HG03045 (cell line): ENCODE results near the gene TRIM73.
"Not testable (repeated sequence)": the region's sequence is repeated elsewhere in the genome, so short reads cannot be mapped to it uniquely, and the experiment has no call there.

Experiments
- ATAC-seq: cut with Tn5 transposase; IDR thresholded peaks from one replicate; pipeline ENCODE4 v1.9.1; 2021; ENCODE audit warnings: mild to moderate bottlenecking, moderate library complexity; ENCODE audit not compliant: unreplicated experiment

TRIM73 gene

DNA sequence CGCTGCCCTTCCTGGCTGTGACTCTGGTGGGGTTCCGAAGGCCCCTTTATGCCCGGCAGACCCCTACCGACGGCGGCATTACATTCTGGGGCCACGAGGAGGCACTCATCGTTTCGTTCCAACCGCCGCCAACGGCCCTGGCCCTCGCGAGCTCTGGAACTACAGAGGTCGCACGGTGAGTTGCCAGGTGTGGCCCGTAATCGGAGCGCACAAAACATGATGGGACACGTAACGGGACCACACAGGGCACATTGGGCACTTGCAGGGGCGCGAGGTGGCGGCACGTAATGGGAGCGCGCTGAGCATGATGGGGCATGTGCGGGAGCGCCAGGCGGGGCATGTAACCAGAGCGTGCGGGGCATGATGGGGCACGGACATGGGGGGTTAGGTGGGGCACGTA lies at the start of gene TRIM73:
Gene TRIM73, plus strand, starts transcription at position 301 of the 400 bp plus-strand sequence. CDS start 3,305 bp downstream, outside the sequence.
- ATAC-seq, result not testable (repeated sequence)

- ATAC-seq, result peak; percentile 66
Observed at GRCh38 chr7:75358671-75359541, 36.5 kb upstream of the TRIM73 start.

DNA sequence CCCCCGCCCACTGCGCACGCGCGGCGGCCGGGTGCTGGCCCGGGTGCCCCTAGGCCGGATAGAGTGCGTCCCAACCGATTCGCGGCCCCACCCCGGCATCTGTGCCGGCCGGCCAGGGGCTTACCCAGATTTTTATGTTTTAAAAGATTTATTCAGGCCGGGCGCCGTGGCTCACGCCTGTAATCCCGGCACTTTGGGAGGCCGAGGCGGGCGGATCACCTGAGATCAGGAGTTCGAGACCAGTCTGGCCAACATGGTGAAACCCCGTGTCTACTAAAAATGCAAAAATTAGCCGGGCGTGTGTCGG lies 35.9 kb upstream of the TRIM73 start:
- ATAC-seq, result peak; percentile 70

GRCh38 chr7:75364079-75364478 lies 31.4 kb upstream of the TRIM73 start:
- not testable (repeated sequence) for ATAC-seq

DNA sequence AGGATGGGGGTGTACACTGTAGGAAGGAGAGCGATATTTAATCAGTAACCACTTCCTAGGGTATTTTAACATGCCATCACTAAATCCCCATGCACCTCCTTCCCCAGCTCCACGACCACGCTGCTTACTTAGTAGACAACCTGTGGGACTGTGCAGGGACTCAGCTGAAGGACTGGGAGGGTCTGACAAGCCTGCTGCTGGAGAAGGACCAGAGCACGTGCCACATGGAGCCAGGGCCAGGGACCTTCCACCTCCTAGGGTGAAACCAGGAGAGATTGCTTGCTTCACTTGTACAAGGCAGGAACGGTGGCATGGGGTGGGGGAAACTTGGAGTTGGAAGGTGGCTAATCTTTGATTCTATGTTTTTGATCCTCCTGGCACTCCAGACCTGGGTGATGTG lies 28.8 kb upstream of the TRIM73 start:
- not testable (repeated sequence) for ATAC-seq

DNA sequence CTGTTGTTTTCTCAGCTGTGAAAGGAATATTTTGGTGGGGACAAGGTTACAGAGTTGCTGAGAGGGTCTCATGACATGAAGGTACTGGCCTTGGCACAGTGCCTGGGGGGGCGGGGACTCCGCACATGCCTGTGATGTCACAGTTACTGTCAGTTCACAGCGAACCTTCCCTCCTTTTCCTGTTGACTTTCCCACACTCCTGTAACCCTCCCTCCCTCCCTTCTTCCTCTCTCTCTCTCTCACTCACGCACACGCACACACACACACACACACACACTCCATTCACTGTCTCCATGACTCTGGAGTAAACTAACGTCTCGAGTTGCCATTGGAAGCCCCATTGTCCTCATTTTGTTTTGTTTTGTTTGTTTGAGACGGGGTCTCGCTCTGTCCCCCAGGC lies 28.1 kb upstream of the TRIM73 start:
- not testable (repeated sequence) for ATAC-seq

GRCh38 chr7:75374144-75374518 lies 21.3 kb upstream of the TRIM73 start:
- not testable (repeated sequence) for ATAC-seq

- ATAC-seq, result not testable (repeated sequence)
Observed at GRCh38 chr7:75374519-75375317, 20.7 kb upstream of the TRIM73 start.

DNA sequence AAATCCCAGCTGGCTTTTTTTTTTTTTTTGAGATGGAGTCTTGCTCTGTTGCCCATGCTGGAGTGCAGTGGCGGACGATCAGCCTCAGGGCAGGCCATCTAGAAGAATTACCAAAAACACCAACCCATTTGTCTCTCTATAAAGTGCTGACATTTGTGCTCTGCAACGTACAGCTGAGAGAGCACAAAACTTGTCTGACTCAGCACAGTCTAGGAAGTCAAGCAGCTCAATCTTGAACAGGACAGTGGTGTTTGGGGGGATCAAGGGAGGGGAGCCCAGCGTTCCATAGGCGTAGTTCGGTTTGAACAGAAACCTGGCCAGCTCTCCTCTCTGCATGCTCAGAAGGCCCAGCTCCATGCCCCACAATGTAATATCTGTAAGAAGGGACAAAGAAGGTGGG lies 2.2 kb upstream of the TRIM73 start:
- ATAC-seq, result not testable (repeated sequence)

DNA sequence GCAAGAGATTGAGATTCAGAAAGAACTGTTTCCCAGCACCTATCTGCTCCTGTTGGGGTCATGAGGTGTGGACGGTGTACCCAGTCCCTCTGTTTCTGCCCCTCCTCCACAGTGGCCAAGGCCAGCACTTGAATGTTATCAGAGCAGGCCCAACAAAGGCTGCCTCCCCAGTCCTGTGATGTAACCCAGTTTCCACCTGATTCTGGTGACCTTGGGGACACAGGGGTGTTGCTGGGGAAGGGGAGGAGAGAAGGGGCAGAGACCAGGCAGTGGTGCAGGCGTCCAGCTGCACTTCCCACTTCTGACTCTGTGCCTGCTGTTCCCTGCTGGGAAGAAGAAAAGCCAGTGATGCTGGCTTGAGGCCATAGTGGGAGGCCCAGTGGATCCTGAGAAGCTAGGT lies 2.4 kb downstream of the TRIM73 start:
- ATAC-seq, result not testable (repeated sequence)

DNA sequence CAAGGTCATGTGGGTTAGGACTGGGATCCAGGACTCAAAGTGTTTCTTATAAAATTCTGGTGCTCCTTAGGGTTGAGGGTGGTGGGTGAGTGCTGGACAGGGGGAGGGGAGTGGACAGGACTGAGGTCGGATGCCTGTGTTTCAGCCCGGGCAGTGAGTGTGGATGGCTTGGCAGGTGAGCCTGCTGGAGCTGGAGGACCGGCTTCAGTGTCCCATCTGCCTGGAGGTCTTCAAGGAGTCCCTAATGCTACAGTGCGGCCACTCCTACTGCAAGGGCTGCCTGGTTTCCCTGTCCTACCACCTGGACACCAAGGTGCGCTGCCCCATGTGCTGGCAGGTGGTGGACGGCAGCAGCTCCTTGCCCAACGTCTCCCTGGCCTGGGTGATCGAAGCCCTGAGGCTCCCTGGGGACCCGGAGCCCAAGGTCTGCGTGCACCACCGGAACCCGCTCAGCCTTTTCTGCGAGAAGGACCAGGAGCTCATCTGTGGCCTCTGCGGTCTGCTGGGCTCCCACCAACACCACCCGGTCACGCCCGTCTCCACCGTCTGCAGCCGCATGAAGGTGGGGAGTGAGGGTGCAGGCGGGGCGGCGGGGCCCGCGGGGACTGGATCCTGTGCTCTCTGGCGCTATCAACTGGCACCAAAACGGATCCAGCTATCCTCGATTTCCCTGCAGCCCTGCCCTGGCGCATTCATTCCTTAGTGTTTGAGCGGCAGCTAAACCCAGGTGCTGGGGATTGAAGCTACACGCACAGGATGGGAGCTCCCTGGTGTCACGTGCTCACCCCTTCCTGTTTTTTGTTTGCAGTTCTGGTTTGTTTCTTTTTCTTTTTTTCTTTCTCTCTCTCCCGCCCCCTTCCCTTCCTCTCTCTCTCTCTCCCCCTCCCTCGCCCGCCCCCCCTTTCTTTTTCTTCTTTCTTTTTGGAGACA lies 3.6 kb downstream of the TRIM73 start:
- ATAC-seq, result peak; percentile 45

DNA sequence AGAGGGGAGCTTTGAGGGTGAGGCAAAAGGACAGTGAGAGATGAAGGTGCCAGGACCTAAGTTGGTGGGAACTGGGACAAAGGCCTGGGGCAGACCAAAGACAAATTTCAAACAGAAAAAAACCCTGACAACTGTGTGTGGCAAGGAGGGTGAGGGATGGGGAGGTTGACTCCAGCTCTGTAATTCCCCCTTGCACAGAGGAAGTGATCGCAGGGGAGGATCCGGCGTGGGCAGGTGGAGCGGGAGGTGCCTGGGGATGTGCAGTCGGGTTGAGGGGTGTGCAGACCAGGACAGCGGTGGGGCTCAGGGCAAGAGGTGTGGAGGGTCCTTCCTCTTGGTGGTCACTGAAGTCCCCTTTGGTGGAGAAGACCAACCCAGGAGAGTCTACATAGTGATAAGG lies 5.1 kb downstream of the TRIM73 start:
- ATAC-seq, result not testable (repeated sequence)

GRCh38 chr7:75403455-75404443 lies 8.3 kb downstream of the TRIM73 start:
- ATAC-seq, result not testable (repeated sequence)

- ATAC-seq, result not testable (repeated sequence)
Observed at GRCh38 chr7:75404663-75405062, 9.2 kb downstream of the TRIM73 start.

DNA sequence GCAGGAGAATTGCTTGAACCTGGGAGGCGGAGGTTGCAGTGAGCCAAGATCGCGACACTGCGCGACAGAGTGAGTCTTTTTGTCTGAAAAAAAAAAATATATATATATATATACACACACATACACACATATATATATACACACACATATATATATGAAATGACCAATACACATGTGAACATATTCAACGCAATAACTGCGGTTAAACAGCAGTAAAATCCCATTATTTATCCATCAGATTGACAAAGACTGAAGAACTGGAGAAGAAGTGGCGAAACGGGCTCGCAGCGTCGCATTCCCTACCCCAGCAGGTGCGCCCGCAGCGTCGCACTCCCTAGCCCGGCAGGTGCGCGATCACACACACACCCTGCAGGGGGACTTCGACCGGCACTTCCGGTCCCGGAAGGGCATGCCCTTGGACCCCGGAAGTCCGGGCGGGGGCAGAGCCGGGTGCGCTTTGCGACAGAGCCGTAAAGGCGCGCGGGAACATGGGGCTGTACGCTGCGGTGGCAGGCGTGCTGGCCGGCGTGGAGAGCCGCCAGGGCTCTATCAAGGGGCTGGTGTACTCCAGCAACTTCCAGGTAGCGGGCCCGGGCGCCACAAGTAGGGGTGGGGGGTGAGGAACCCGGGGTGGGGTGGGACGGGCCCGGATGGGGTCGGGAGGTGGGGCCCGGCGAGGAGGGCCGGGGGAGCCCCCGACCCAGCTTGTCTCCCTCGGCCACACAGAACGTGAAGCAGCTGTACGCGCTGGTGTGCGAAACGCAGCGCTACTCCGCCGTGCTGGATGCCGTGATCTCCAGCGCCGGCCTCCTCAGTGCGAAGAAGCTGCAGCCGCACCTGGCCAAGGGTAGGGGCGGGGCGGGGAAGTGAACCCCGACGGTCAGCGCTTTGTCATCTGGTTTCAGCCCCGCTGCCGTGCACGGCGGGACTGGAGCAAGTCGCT lies 14.7 kb downstream of the TRIM73 start:
- peak; percentile 90 for ATAC-seq

DNA sequence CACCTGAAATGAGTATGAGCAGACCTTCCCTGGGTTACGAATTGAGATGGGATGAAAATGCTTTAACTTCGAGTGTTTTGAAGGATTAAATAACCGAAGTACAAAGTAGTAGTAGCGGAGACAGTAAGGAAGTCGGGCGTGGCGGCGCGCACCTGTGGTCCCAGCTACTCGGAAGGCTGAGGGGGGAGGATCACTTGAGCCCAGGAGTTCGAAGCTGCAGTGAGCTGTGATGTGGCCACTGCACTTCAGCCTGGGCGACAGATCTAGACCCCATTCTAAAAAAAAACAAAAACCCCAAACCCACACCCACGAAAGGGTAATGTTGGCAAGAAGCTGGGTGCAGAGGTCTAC lies 15.4 kb downstream of the TRIM73 start:
- not testable (repeated sequence) for ATAC-seq

DNA sequence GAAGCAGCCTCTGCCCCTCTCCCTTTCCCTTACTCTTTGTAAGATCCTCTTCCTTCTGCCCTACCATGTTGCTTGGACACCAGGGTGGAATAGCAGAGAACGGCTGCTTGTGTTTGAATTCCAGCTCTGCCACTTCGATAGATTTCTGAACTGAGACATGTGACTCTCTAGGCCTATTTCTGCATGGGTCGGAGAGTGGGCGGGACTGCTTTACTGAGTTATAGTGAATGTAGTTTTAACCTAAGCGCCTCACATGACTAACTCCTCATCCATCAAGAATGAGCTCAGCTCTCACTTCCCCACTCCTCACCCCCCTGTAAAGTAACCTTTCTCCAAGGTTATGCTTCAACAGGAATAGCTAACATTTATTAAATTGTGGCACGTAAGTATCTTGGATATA lies 18.8 kb downstream of the TRIM73 start:
- not testable (repeated sequence) for ATAC-seq

DNA sequence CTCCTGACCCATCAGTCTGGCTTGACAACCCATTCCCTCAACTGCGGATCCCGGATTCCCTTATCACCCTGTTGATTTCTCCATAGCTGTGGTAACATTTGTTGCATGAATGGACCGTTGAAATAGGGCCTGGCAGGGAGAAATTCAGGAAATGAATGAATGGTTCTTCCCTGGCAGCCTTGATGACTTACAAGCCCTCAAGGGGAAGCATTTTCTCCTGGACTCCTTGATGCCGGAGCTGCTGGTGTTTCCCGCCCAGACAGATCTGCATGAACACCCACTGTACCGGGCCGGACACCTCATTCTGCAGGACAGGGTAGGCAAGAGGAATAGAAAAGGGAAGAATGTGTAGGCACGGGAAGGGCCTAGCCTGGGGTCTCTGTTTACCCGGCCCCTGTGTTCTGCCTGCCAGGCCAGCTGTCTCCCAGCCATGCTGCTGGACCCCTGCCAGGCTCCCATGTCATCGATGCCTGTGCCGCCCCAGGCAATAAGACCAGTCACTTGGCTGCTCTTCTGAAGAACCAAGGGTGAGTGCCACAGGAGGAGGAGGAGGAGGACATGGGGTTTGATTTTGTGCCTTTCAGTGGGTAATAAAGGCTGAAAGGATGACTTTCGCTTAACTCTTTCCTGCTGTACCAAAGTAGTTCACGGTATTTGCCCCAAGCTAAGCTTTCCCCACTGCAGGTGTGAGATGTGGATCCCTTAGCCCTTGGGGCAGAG lies 19.4 kb downstream of the TRIM73 start:
- ATAC-seq, result not testable (repeated sequence)
